Neural progenitor cell (in vitro differentiated cells): Measurements from ENCODE around the gene IL31RA.
A peak's percentile ranks its signal among the peaks of the same experiment; 100 is the strongest.

Experiments
- EZH2 ChIP-seq: fragments of 200-600 bp; sonication (generic); IDR thresholded peaks from 2 replicates; pipeline ENCODE4 v1.6.1; 2017; ENCODE audit warnings: antibody characterized with exemption, mild to moderate bottlenecking, moderate library complexity
- EZH2phosphoT487 ChIP-seq: fragments of 200-600 bp; sonication (generic); IDR thresholded peaks from 2 replicates; pipeline ENCODE4 v1.6.1; 2017; ENCODE audit warnings: antibody characterized with exemption
- TF ChIP-seq, protein P1 (sequence below): fragments of 200-600 bp; sonication (generic); IDR thresholded peaks from 2 replicates; pipeline ENCODE4 v1.5.1; 2017; ENCODE audit warnings: antibody characterized with exemption, mild to moderate bottlenecking

GRCh38 chr5:55821731-55822512 is 29.2 kb upstream of the IL31RA start:
- TF ChIP-seq EZH2phosphoT487 (no peak), EZH2 (peak; percentile 45)
- TF ChIP-seq, protein P1, sequence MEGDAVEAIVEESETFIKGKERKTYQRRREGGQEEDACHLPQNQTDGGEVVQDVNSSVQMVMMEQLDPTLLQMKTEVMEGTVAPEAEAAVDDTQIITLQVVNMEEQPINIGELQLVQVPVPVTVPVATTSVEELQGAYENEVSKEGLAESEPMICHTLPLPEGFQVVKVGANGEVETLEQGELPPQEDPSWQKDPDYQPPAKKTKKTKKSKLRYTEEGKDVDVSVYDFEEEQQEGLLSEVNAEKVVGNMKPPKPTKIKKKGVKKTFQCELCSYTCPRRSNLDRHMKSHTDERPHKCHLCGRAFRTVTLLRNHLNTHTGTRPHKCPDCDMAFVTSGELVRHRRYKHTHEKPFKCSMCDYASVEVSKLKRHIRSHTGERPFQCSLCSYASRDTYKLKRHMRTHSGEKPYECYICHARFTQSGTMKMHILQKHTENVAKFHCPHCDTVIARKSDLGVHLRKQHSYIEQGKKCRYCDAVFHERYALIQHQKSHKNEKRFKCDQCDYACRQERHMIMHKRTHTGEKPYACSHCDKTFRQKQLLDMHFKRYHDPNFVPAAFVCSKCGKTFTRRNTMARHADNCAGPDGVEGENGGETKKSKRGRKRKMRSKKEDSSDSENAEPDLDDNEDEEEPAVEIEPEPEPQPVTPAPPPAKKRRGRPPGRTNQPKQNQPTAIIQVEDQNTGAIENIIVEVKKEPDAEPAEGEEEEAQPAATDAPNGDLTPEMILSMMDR = no peak
